ENCODE data around the gene SMAGP. TPM values are rescaled to one million over a fixed set of nuclear protein-coding genes. Genes with fewer than 3 reads are reported as not detected.

Gene SMAGP
- total and polyA plus RNA-seq, 2 of the 13 experiments (the other 11 are each of a cell fraction or from before 2014, with no cell fraction given) = 9.2 TPM

DNA sequence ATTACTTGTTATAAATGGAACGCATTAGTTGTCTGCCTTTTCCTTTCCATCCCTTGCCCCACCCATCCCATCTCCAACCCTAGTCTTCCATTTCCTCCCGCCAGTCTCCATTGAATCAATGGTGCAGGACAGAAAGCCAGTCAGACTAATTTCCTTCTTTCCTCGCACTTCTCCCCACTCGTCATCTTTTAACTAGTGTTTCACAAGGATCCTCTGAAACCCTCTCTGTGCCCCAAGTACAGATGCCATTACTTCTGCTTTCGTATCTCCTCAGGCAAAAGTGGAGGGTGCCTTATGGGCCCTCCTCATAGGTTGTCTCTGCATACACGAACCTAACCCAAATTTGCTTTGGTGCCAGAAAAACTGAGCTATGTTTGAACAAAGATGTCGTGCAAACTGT lies 27.3 kb downstream of the SMAGP start:
- H3K27ac ChIP-seq (ENCODE audit: extremely low read length, insufficient read depth, low read length) = no peak overlapping the region
- peaks cover 12 to 27% of the 10 kb centered on the region in 2 experiments for H3K36me3 ChIP-seq (replicated peaks in 1 of 2; ENCODE audit: control insufficient read depth in 1 of 2, insufficient read depth in 2 of 2, low read length in 2 of 2)
- no peak for ATAC-seq
- H3K4me2 ChIP-seq (ENCODE audit: low read depth, low read length) = no peak overlapping the region
- CTCF ChIA-PET (ENCODE audit: low intra/inter-chr PET ratio, low total read pairs) = no interaction called here
- no peak overlapping the region for H2AFZ ChIP-seq (ENCODE audit: low read length)
- H3K79me2 ChIP-seq (ENCODE audit: insufficient read depth, low read length) = peaks cover 7% of the 10 kb centered on the region
- 95% methylated on average over 7 of the region's 7 CpGs for WGBS (ENCODE audit: low lambda C conversion rate)
- no peak overlapping the region for H3K4me3 ChIP-seq (replicated peaks in 1 of 3; ENCODE audit: insufficient read depth in 1 of 3, low read depth in 2 of 3, low read length in 3 of 3)
- TSS peak; percentile 5 for BruUV-seq (replicated peaks)
- no peak for FAIRE-seq
- H3K27me3 ChIP-seq (ENCODE audit: control insufficient read depth in 1 of 2, insufficient read depth in 2 of 2, low read length in 2 of 2) = no peaks in the 10 kb centered on the region; a peak in 1 of 5 replicates
- H3K9ac ChIP-seq (ENCODE audit: insufficient read depth, low read depth, low read length) = no peak overlapping the region
- no peaks in the 10 kb centered on the region for H4K20me1 ChIP-seq (ENCODE audit: insufficient read depth, low read length)
- intact Hi-C loops (cut with micrococcal nuclease; ENCODE audit: unreplicated experiment) = loop anchor here (10.0 kb wide), 1 partner anchor 198 kb away; the partner anchor contains the start of gene LETMD1
- no peak for DNase-seq (ENCODE audit: low spot score)
- POLR2A ChIA-PET = no interaction called here
- TF ChIP-seq SNAPC2 (CRISPR knock-in tag; IDR thresholded peaks at IDR 0.05) = no peak
- 0 out of 2 replicates have a peak, but pooled peaks have one; percentile 4 for TF ChIP-seq RBFOX2 (IDR thresholded peaks at IDR 0.05; ENCODE audit: low read depth, low read length)
- H3K4me1 ChIP-seq (ENCODE audit: insufficient read depth, low read length) = peaks cover 36% of the 10 kb centered on the region
- in situ Hi-C loops (cut with HindIII; ENCODE audit: extremely low pct_ligation_motif_present, low pct_unique_long_range_greater_than_20kb) = no loop called here
- H3K9me3 ChIP-seq (ENCODE audit: low read length) = no peaks in the 10 kb centered on the region

DNA sequence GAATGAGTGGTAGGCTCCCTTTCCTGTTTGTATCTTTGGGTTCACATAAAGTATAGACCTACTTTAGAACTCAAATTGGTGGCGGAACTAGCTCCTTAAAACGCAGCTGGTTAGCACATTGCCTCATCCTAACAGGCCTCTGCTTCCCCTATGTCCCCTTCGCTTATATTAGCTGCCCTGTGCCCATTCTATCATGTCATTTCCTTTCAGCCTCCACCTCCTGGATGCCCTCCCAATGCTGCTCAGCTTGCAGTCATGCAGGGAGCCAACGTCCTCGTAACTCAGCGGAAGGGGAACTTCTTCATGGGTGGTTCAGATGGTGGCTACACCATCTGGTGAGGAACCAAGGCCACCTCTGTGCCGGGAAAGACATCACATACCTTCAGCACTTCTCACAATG lies 28.1 kb downstream of the SMAGP start:
- ATAC-seq (no peak), FAIRE-seq (no peak), DNase-seq (ENCODE audit: low spot score) (no peak)
- H3K36me3 ChIP-seq (replicated peaks in 1 of 2; ENCODE audit: control insufficient read depth in 1 of 2, insufficient read depth in 2 of 2, low read length in 2 of 2) = peaks cover 12 to 27% of the 10 kb centered on the region in 2 experiments
- H4K20me1 ChIP-seq (ENCODE audit: insufficient read depth, low read length) = no peaks in the 10 kb centered on the region
- no TSS peak for BruUV-seq (replicated peaks)
- no peak overlapping the region for H3K4me3 ChIP-seq (replicated peaks in 1 of 3; ENCODE audit: insufficient read depth in 1 of 3, low read depth in 2 of 3, low read length in 3 of 3)
- H3K27ac ChIP-seq (ENCODE audit: extremely low read length, insufficient read depth, low read length) = no peak overlapping the region
- H3K27me3 ChIP-seq (ENCODE audit: control insufficient read depth in 1 of 2, insufficient read depth in 2 of 2, low read length in 2 of 2) = no peaks in the 10 kb centered on the region; a peak in 1 of 5 replicates
- no peak overlapping the region for H3K4me2 ChIP-seq (ENCODE audit: low read depth, low read length)
- intact Hi-C loops (cut with micrococcal nuclease; ENCODE audit: unreplicated experiment) = loop anchor here (10.0 kb wide), 1 partner anchor 197 kb away; the partner anchor contains the start of gene LETMD1
- peaks cover 30% of the 10 kb centered on the region for H3K4me1 ChIP-seq (ENCODE audit: insufficient read depth, low read length)
- POLR2A ChIA-PET = interaction anchor here (1.0 to 1.4 kb wide), 2 partner anchors 24 to 25 kb away, joined by 3 to 5 read pairs; partner anchors contain the start of gene POU6F1
- no peaks in the 10 kb centered on the region for H3K9me3 ChIP-seq (ENCODE audit: low read length)
- CTCF ChIA-PET (ENCODE audit: low intra/inter-chr PET ratio, low total read pairs) = no interaction called here
- TF ChIP-seq ZNF343 (CRISPR knock-in tag; IDR thresholded peaks at IDR 0.05) (no peak), POLR2A (IDR thresholded peaks at IDR 0.05; ENCODE audit: insufficient read depth in 1 of 2, low read depth in 2 of 2, low read length in 2 of 2) (peak in 1 of 2 experiments; percentile 39; a peak in 1 of 4 replicates)
- in situ Hi-C loops (cut with HindIII; ENCODE audit: extremely low pct_ligation_motif_present, low pct_unique_long_range_greater_than_20kb) = no loop called here
- WGBS (ENCODE audit: low lambda C conversion rate) = 95% methylated on average over 7 of the region's 7 CpGs
- H3K79me2 ChIP-seq (ENCODE audit: insufficient read depth, low read length) = peaks cover 7% of the 10 kb centered on the region
- no peak overlapping the region for H2AFZ ChIP-seq (ENCODE audit: low read length)
- no peak overlapping the region for H3K9ac ChIP-seq (ENCODE audit: insufficient read depth, low read depth, low read length)

All from HepG2 (cell line).